GM23248 (cell line): ENCODE measurements around the gene TRPM2.

Source experiments
- EZH2 ChIP-seq: fragments of 200-600 bp; sonication (generic); IDR thresholded peaks from 2 replicates; pipeline ENCODE4 v1.6.1; 2018; ENCODE audit warnings: antibody characterized with exemption, mild to moderate bottlenecking; ENCODE audit not compliant: insufficient read depth, poor library complexity, severe bottlenecking
- EZH2phosphoT487 ChIP-seq: fragments of 200-600 bp; sonication (generic); IDR thresholded peaks from 2 replicates; pipeline ENCODE4 v1.6.1; 2018; ENCODE audit warnings: antibody characterized with exemption, moderate library complexity, mild to moderate bottlenecking, low read depth; ENCODE audit not compliant: insufficient read depth

DNA sequence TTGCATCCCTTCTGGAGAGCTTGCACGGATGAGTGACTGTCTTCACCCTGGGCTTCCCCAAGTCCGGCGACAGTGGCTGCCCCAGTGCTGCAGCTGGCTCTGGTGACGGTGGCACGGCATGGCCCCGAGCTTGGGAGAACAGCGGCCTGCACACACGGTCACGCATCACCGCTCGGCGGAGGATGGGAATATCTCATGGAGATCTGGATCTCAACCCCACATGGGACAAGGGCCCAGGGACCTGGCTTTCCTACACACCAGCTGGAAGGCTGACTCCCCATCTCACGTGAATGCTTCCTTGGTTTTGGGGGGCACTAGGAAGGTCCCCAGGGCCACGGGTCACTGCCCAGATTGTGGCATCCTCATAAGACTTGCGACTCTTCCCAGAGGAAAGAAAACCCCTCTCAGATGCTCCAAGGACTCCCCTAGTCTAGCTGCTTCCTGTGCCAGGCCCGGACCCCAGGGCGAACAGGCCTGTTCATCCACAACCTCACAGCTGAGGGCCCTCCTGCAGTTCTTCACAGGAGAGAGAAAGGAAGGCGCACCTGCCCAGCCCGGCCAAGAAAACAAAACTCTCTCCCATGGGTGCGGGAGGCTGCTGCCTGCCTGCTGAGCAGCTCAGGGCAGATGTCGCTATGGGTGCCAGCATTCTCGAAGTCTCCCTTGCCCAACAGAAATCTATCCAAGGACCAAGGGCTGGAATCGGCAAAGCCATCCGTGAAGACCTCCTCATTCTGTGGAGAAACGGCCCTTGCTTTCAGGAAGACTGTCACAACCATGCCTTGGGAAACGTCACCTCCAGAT, 24.1 kb upstream of the TRPM2 start:
- TF ChIP-seq EZH2 (no peak), EZH2phosphoT487 (no peak)
